H9 (cell line): ENCODE results near the gene CCL24. TPM values are rescaled to one million over a fixed set of nuclear protein-coding genes. Genes with fewer than 3 reads are reported as not detected.

ENCODE experiments used
- DNase-seq: peaks from one replicate; pipeline ENCODE4 v3.0.0-alpha.2; 2017
- H2AFZ ChIP-seq: one replicate; pipeline ENCODE4 v1.6.1; 2013; ENCODE audit warnings: mild to moderate bottlenecking, low read length, control low read depth, moderate library complexity
- H2AK5ac ChIP-seq: 2 replicates; pipeline ENCODE4 v1.6.1; 2013; ENCODE audit warnings: low read length, control low read depth, mixed read lengths; ENCODE audit not compliant: insufficient read length
- H2BK120ac ChIP-seq: one replicate; pipeline ENCODE4 v1.6.1; 2013; ENCODE audit warnings: low read depth, mild to moderate bottlenecking, low read length, control low read depth, inconsistent platforms; ENCODE audit not compliant: poor library complexity, severe bottlenecking
- H2BK12ac ChIP-seq: 2 replicates; pipeline ENCODE4 v1.6.1; 2013; ENCODE audit warnings: low read length, control low read depth, mixed read lengths, low read depth; ENCODE audit not compliant: insufficient read length
- H2BK15ac ChIP-seq: 2 replicates; pipeline ENCODE4 v1.6.1; 2013; ENCODE audit warnings: low read depth, low read length, control low read depth
- H2BK20ac ChIP-seq: one replicate; pipeline ENCODE4 v1.6.1; 2013; ENCODE audit warnings: low read depth, mild to moderate bottlenecking, low read length, control low read depth, inconsistent platforms; ENCODE audit not compliant: poor library complexity, severe bottlenecking
- H2BK5ac ChIP-seq: 2 replicates; pipeline ENCODE4 v1.6.1; 2013; ENCODE audit warnings: low read length, control low read depth, mixed read lengths; ENCODE audit not compliant: insufficient read length
- H3K14ac ChIP-seq: 2 replicates; pipeline ENCODE4 v1.6.1; 2013; ENCODE audit warnings: low read length, control low read depth; ENCODE audit not compliant: insufficient read depth
- H3K18ac ChIP-seq: 2 replicates; pipeline ENCODE4 v1.6.1; 2013; ENCODE audit warnings: low read depth, mild to moderate bottlenecking, mixed read lengths, low read length, control low read depth; ENCODE audit not compliant: insufficient read length
- H3K23ac ChIP-seq: 2 replicates; pipeline ENCODE4 v1.6.1; 2013; ENCODE audit warnings: low read length, control low read depth, mixed read lengths, low read depth; ENCODE audit not compliant: insufficient read length
- H3K23me2 ChIP-seq: 2 replicates; pipeline ENCODE4 v1.6.1; 2013; ENCODE audit warnings: low read depth, mild to moderate bottlenecking, mixed read lengths, low read length, control low read depth; ENCODE audit not compliant: insufficient read length, poor library complexity, severe bottlenecking
- H3K27ac ChIP-seq: 2 replicates; pipeline ENCODE4 v1.5.1; 2013; ENCODE audit warnings: low read length, control low read depth, mixed read lengths, low read depth; ENCODE audit not compliant: insufficient read length
- H3K27me3 ChIP-seq: 2 replicates; pipeline ENCODE4 v1.6.1; 2013; ENCODE audit warnings: low read length, control low read depth, inconsistent platforms; ENCODE audit not compliant: insufficient read depth
- H3K4ac ChIP-seq: 2 replicates; pipeline ENCODE4 v1.6.1; 2013; ENCODE audit warnings: low read depth, mild to moderate bottlenecking, control low read depth, inconsistent platforms, low read length, moderate library complexity
- H3K4me1 ChIP-seq: 2 replicates; pipeline ENCODE4 v1.6.1; 2013; ENCODE audit warnings: low read length, control low read depth, inconsistent platforms; ENCODE audit not compliant: insufficient read depth
- H3K4me2 ChIP-seq: 2 replicates; pipeline ENCODE4 v1.6.1; 2013; ENCODE audit warnings: low read length, control low read depth, mixed read lengths; ENCODE audit not compliant: insufficient read length, insufficient read depth
- H3K56ac ChIP-seq: 2 replicates; pipeline ENCODE4 v1.6.1; 2013; ENCODE audit warnings: low read depth, mild to moderate bottlenecking, mixed read lengths, low read length, control low read depth; ENCODE audit not compliant: insufficient read length
- H3K79me1 ChIP-seq: 2 replicates; pipeline ENCODE4 v1.6.1; 2013; ENCODE audit warnings: low read depth, mild to moderate bottlenecking, moderate library complexity, low read length, control low read depth, inconsistent platforms; ENCODE audit not compliant: insufficient read depth, poor library complexity, severe bottlenecking
- H3K79me2 ChIP-seq: 2 replicates; pipeline ENCODE4 v1.6.1; 2013; ENCODE audit warnings: low read length, control low read depth, inconsistent platforms; ENCODE audit not compliant: insufficient read depth
- H3K9ac ChIP-seq: 2 replicates; pipeline ENCODE4 v1.6.1; 2013; ENCODE audit warnings: low read length, control low read depth, mixed read lengths; ENCODE audit not compliant: insufficient read length; ENCODE audit errors: extremely low read depth
- H3K9me3 ChIP-seq: one replicate; pipeline ENCODE4 v1.6.1; 2013; ENCODE audit warnings: low read depth, low read length, inconsistent platforms; ENCODE audit not compliant: control insufficient read depth
- H3T11ph ChIP-seq: one replicate; pipeline ENCODE4 v1.6.1; 2013; ENCODE audit warnings: mild to moderate bottlenecking, low read length, control low read depth, inconsistent platforms
- H4K20me1 ChIP-seq: one replicate; pipeline ENCODE4 v1.6.1; 2013; ENCODE audit not compliant: control insufficient read depth, insufficient read length, insufficient read depth
- H4K5ac ChIP-seq: 2 replicates; pipeline ENCODE4 v1.6.1; 2013; ENCODE audit warnings: low read depth, mild to moderate bottlenecking, mixed read lengths, low read length, control low read depth; ENCODE audit not compliant: insufficient read length
- H4K8ac ChIP-seq: replicated peaks from 2 replicates; pipeline ENCODE4 v1.6.1; 2013; ENCODE audit warnings: low read length, control low read depth, mixed read lengths, low read depth; ENCODE audit not compliant: insufficient read length
- H4K91ac ChIP-seq: 2 replicates; pipeline ENCODE4 v1.6.1; 2013; ENCODE audit warnings: low read depth, mild to moderate bottlenecking, moderate library complexity, mixed read lengths, low read length, control low read depth; ENCODE audit not compliant: insufficient read length
- H3K27ac Mint-ChIP-seq, 3 experiments: 2 replicates in 2 of 3; 3 replicates in 1 of 3; pipeline ENCODE4 v1.8.0; 2020 to 2021; ENCODE audit warnings: mixed read lengths in 3 of 3, mild to moderate bottlenecking in 1 of 3, moderate library complexity in 1 of 3
- H3K27me3 Mint-ChIP-seq: 2 replicates; pipeline ENCODE4 v1.8.0; 2021; ENCODE audit warnings: low read depth, mild to moderate bottlenecking, moderate library complexity, mixed read lengths
- H3K36me3 Mint-ChIP-seq, 3 experiments: 2 replicates in 2 of 3; 3 replicates in 1 of 3; pipeline ENCODE4 v1.8.0; 2020 to 2021; ENCODE audit warnings: low read depth in 3 of 3, mixed read lengths in 3 of 3; ENCODE audit not compliant: insufficient read depth in 1 of 3
- H3K4me1 Mint-ChIP-seq, 2 experiments: 2 replicates each; pipeline ENCODE4 v1.8.0; 2020; ENCODE audit warnings: mixed read lengths in 2 of 2
- H3K4me3 Mint-ChIP-seq, 2 experiments: 2 replicates in 1 of 2; 3 replicates in 1 of 2; pipeline ENCODE4 v1.8.0; 2020 to 2021; ENCODE audit warnings: mild to moderate bottlenecking in 2 of 2, mixed read lengths in 2 of 2, moderate library complexity in 1 of 2
- H3K9me3 Mint-ChIP-seq, 2 experiments: 2 replicates in 1 of 2; 3 replicates in 1 of 2; pipeline ENCODE4 v1.8.0; 2020; ENCODE audit warnings: mild to moderate bottlenecking in 2 of 2, mixed read lengths in 2 of 2, moderate library complexity in 1 of 2
- CTCF ChIP-seq: fragments of 200-600 bp; sonication (generic); conservative IDR thresholded peaks from 3 replicates; pipeline ENCODE4 v1.8.0; 2021; ENCODE audit warnings: antibody characterized with exemption, mild to moderate bottlenecking
- WGBS: extraction: QIAGEN DNeasy Blood & Tissue Kit; methylation state at CpG from one replicate; pipeline ENCODE4 v1.1.7; 2013; ENCODE audit warnings: missing lambda C conversion rate, low lambda C conversion rate, mixed read lengths; ENCODE audit not compliant: insufficient read length; ENCODE audit errors: extremely low coverage; 5-methylcytosine and 5-hydroxymethylcytosine counted together
- total RNA-seq: library from RNA; stranded (reverse); gene quantifications from 2 replicates; pipeline ENCODE4 v1.2.1, GENCODE V29; 2021

CCL24 gene
- total RNA-seq, 1 experiment from 2014 or later, result not detected

GRCh38 chr7:75820688-75821087, 7.1 kb upstream of the CCL24 start:
- Histone ChIP-seq H2AK5ac (no peak overlapping the region), H3K4ac (no peak overlapping the region), H4K5ac (no peak overlapping the region), H3T11ph (no peak overlapping the region), H2AFZ (no peak overlapping the region), H3K9me3 (no peaks in the 10 kb centered on the region), H4K91ac (no peak overlapping the region), H3K27me3 (peaks cover 2% of the 10 kb centered on the region; the same call in 1 of the 2 replicates), H3K4me2 (no peak overlapping the region), H3K56ac (no peak overlapping the region), H3K9ac (no peak overlapping the region), H3K18ac (no peak overlapping the region), H3K79me2 (no peaks in the 10 kb centered on the region), H2BK5ac (no peak overlapping the region), H3K27ac (no peak overlapping the region), H2BK15ac (no peak overlapping the region), H3K14ac (no peak overlapping the region), H3K79me1 (no peaks in the 10 kb centered on the region), H4K20me1 (no peaks in the 10 kb centered on the region), H3K23me2 (no peaks in the 10 kb centered on the region), H2BK120ac (no peak overlapping the region), H2BK12ac (no peak overlapping the region), H3K23ac (no peak overlapping the region), H3K4me1 (no peaks in the 10 kb centered on the region), H4K8ac (no peak overlapping the region), H2BK20ac (no peak overlapping the region)
- no peak for TF ChIP-seq CTCF
- Mint-ChIP-seq H3K36me3 (no peaks in the 10 kb centered on the region), H3K27me3 (peaks cover 34% of the 10 kb centered on the region), H3K4me1 (no peaks in the 10 kb centered on the region), H3K9me3 (no peaks in the 10 kb centered on the region; a peak in 1 of 5 replicates), H3K27ac (no peak overlapping the region; a peak in 1 of 7 replicates), H3K4me3 (no peak overlapping the region)
- DNase-seq, result no peak
- WGBS, result 100% methylated on average over 1 of the region's 1 CpG
